ENCODE data around the gene CDKN2C. TPM values are rescaled to one million over a fixed set of nuclear protein-coding genes. Genes with fewer than 3 reads are reported as not detected.

Gene CDKN2C
- total RNA-seq, 1 experiment from 2014 or later, result 50.4 TPM

GRCh38 chr1:50986653-50987052 is 16.6 kb downstream of the CDKN2C start:
- TF ChIP-seq CTCF (IDR thresholded peaks at IDR 0.05) (no peak), SIN3A (IDR thresholded peaks at IDR 0.05; ENCODE audit: borderline replicate concordance, insufficient read depth, low read depth, low read length) (no peak), POLR2AphosphoS5 (IDR thresholded peaks at IDR 0.05; ENCODE audit: low read depth, low read length) (no peak), REST (IDR thresholded peaks at IDR 0.05; ENCODE audit: insufficient read depth in 1 of 2, low read depth in 2 of 2, low read length in 1 of 2) (no peak), TCF7L2 (IDR thresholded peaks at IDR 0.05; ENCODE audit: low read depth, low read length) (no peak)
- Histone ChIP-seq H3K27me3 (ENCODE audit: control insufficient read depth, insufficient read depth, low read length) (no peaks in the 10 kb centered on the region), H3K4me1 (ENCODE audit: control insufficient read depth, insufficient read depth, low read length) (peaks cover 29% of the 10 kb centered on the region), H3K4me3 (ENCODE audit: low read depth in 2 of 2, low read length in 2 of 2) (no peak overlapping the region), H3K9me3 (ENCODE audit: control insufficient read depth, insufficient read depth, low read depth, low read length) (no peaks in the 10 kb centered on the region), H3K36me3 (ENCODE audit: control insufficient read depth, insufficient read depth, low read length) (no peaks in the 10 kb centered on the region; the same call in 1 of the 2 replicates), H3K27ac (ENCODE audit: low read length) (no peak overlapping the region)
- intact Hi-C loops (cut with micrococcal nuclease; ENCODE audit: unreplicated experiment), result no loop called here
- no peak for ATAC-seq
- ChIA-PET CTCF (no interaction called here), POLR2A (interaction anchor here (1.1 kb wide), 1 partner anchor 9 kb away, joined by 4 read pairs; no protein-coding TSS in a partner anchor)
- no peak for DNase-seq (ENCODE audit: low read depth, low spot score)
- BruUV-seq (replicated peaks), result no TSS peak
- in situ Hi-C loops (cut with HindIII; ENCODE audit: low pct_unique_long_range_greater_than_20kb, low sequenced_read_pairs), result no loop called here

GRCh38 chr1:50989694-50990093 is 19.6 kb downstream of the CDKN2C start:
- intact Hi-C loops (cut with micrococcal nuclease; ENCODE audit: unreplicated experiment), result no loop called here

More at GRCh38 chr1:50989694-50990093, 19.6 kb downstream of the CDKN2C start:
- ChIA-PET CTCF (interaction anchor here (0.7 kb wide), 1 partner anchor 152 kb away, joined by 3 read pairs; no protein-coding TSS in a partner anchor), POLR2A (no interaction called here)
- no peaks in the 10 kb centered on the region; the same call in 1 of the 2 replicates for H3K36me3 ChIP-seq (ENCODE audit: control insufficient read depth, insufficient read depth, low read length)
- no peak for ATAC-seq
- H3K27ac ChIP-seq (ENCODE audit: low read length), result no peak overlapping the region
- no peaks in the 10 kb centered on the region for H3K27me3 ChIP-seq (ENCODE audit: control insufficient read depth, insufficient read depth, low read length)
- no peak overlapping the region for H3K4me3 ChIP-seq (ENCODE audit: low read depth in 2 of 2, low read length in 2 of 2)
- in situ Hi-C loops (cut with HindIII; ENCODE audit: low pct_unique_long_range_greater_than_20kb, low sequenced_read_pairs), result no loop called here
- no peaks in the 10 kb centered on the region for H3K9me3 ChIP-seq (ENCODE audit: control insufficient read depth, insufficient read depth, low read depth, low read length)
- DNase-seq (ENCODE audit: low read depth, low spot score), result no peak
- TF ChIP-seq POLR2AphosphoS5 (IDR thresholded peaks at IDR 0.05; ENCODE audit: low read depth, low read length), result no peak
- TF ChIP-seq TCF7L2 (IDR thresholded peaks at IDR 0.05; ENCODE audit: low read depth, low read length), result no peak
- no peak for TF ChIP-seq SIN3A (IDR thresholded peaks at IDR 0.05; ENCODE audit: borderline replicate concordance, insufficient read depth, low read depth, low read length)
- TF ChIP-seq CTCF (IDR thresholded peaks at IDR 0.05), result no peak
- no peak for TF ChIP-seq REST (IDR thresholded peaks at IDR 0.05; ENCODE audit: insufficient read depth in 1 of 2, low read depth in 2 of 2, low read length in 1 of 2)
- peaks cover 3% of the 10 kb centered on the region; the same call in 1 of the 2 replicates for H3K4me1 ChIP-seq (ENCODE audit: control insufficient read depth, insufficient read depth, low read length)
- no TSS peak for BruUV-seq (replicated peaks)

All from Panc1 (cell line).